ENCODE measurements around the gene ELOVL4.

Gene ELOVL4

DNA sequence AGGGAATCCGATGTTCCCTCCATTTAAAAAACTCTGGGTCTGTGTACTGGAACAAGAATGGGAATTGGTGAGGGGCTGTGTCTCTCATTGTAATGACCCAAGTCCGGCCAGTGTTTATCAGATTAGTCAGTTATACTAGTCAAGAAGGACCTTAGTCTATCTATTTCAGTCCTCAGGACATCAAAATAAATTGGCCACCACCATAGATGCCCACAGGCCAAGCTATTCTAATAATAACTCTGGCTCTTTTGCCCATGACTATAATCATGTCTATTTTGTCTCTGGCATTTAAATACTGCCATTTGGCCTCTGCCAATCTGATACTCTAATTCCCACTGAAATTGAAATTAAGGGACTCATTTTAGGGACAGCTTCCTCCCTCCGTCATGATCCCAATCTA, 37.8 kb downstream of the ELOVL4 start:
- no peak for DNase-seq

DNA sequence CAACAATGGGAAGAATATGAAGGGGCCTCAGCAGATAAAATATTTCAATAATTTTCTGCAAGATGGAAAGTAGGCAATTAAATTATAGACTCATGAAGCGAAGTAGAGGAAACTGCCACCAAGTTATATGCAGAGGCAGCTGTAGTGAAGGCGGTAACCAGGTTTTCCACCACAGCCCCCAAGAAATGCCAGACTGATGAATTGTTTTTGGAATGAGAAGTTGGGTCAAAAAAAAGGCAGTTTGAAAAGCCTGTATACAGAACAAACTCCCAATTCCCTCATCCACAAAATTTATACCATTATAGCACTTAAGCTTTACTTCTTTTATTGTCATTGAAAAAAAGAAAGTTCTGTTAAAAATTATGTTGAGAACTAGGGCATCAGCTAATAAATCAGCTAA, 45.3 kb downstream of the ELOVL4 start:
- DNase-seq, result no peak

DNA sequence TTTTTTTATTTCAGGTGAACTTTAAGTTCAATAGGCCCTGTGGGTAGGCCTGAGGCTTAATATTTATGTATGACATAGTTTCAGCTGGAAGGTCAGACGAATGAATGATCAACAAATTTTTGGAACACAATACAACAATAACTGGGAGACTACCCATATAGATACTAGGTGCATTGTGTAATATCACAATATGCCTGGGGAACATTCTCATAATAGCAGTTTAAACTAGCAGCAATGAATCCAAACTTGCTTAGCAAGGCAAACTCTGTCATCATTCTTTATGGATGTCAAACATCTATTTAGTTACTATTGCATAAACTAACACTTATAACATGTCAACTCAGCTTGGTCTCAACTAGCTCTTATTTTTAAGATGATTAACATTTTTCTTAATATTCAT, 49.3 kb downstream of the ELOVL4 start:
- no peak for DNase-seq

- DNase-seq, result no peak
Measured at GRCh38 chr6:79896075-79896449, 51.3 kb downstream of the ELOVL4 start.

- no peak for DNase-seq
Measured at GRCh38 chr6:79895382-79896074, 51.8 kb downstream of the ELOVL4 start.

GRCh38 chr6:79894939-79895338, 52.4 kb downstream of the ELOVL4 start:
- no peak for DNase-seq

DNA sequence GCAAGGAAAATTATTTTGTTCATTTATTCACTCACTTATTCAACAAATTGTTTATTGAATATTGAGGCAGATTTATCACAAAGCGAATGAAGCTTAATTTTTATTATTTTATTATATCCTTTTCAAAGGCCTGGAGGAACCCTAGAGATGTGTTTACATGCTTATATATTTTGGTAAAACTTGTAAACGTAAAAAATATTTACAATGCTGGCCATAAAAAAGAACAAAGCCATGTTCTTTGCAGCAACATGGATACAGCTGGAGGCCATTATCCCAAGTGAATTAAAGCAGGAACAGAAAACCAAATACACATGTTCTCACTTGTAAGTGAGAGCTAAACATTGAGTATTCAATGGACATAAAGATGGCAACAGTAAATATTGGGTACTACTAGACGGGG, 58.8 kb downstream of the ELOVL4 start:
- DNase-seq, result no peak

- DNase-seq, result no peak
Measured at GRCh38 chr6:79878142-79878748, 69.1 kb downstream of the ELOVL4 start.

DNA sequence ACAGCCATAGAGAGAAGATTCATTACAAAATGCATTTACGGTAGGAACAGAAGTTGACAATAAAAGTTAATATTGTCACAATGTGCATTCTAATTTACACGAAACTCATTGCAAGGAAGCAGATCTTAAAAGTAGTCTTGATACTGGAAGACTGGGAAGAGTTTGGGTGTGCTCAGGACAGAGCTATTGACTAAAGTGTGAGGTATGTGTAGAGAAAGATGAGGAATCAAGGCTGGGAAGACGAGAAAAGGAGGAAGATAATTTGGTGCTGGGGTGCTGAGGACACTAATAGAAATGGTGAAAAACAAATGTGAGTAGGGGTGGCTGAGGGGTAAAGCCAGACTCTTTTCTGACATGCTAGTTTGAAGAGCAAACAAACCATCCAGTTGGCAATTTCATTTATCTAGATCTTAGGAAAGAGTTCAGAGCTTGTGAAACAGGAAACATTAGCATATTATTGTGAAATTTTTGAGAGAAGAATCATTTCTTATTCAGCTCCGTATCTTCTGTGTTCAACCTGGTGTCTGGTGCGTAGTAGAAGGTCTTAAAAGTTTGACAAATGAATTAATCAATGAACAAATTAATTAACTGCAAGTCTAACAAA, 72.7 kb downstream of the ELOVL4 start:
- no peak for DNase-seq

GRCh38 chr6:79872986-79873385, 74.4 kb downstream of the ELOVL4 start:
- no peak for DNase-seq

- DNase-seq, result no peak
Measured at GRCh38 chr6:79872303-79872702, 75.0 kb downstream of the ELOVL4 start.

- peak; percentile 81 for DNase-seq
Measured at GRCh38 chr6:79869600-79870084, 77.7 kb downstream of the ELOVL4 start.

- DNase-seq, result no peak
Measured at GRCh38 chr6:79869184-79869583, 78.2 kb downstream of the ELOVL4 start.

DNA sequence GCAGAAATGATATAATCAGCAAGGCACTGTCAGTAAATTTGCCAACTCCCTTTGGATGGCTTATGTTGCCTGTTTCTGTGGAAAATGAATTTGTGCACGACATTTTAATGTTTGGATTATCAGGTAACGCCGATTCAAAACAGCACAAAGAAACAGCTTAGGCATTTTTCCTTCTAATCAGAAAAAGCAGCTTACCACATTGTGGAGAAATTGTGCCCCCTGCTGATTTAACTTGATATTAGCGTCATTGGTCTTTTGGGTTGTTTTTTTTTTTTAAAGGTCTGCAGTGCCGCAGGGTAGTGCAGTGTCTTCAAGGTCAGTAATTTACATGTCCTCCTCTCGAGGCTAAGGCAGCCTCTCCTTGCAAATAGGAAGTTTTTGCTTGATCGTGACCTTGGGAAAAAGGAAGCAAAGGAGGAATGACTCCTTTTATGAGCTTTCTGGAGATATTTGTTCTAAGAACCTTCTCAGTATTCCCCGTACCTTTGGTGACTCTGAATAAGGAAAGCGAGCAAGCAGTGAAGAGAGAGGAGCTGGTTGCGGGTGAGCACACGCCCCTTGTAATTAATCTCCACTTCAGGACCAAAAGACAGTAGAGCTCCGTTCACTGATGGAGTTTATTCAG, 79.1 kb downstream of the ELOVL4 start:
- DNase-seq, result peak; percentile 87

All from hematopoietic multipotent progenitor cell treated with erythropoietin and hydrocortisone succinate and interleukin-3 and kit ligand, for 8 days (in vitro differentiated cells).